Upper lobe of left lung (tissue), 6 donors: ENCODE data around the gene SCARB1. TPM values are rescaled to one million over a fixed set of nuclear protein-coding genes. Genes with fewer than 3 reads are reported as not detected.

Experiments
- ATAC-seq, 2 donors: fragments of 200-7000 bp; cut with Tn5 transposase; one replicate each; pipeline ENCODE4 v1.9.1; 2022; ENCODE audit warnings: mild to moderate bottlenecking in 2 of 2, moderate library complexity in 2 of 2; ENCODE audit not compliant: low FRiP score in 2 of 2
- DNase-seq, 2 donors: peaks; one replicate each; pipeline ENCODE4 v3.0.0-alpha.2; 2019 to 2020
- H3K27ac ChIP-seq, 4 donors: fragments of 200-600 bp; sonication (generic); one replicate each; pipeline ENCODE4 v1.5.1; 2016 to 2019
- H3K27me3 ChIP-seq, 4 donors: fragments of 200-600 bp; sonication (generic); one replicate each; pipeline ENCODE4 v1.5.1; 2017 to 2019
- H3K36me3 ChIP-seq, 4 donors: fragments of 200-600 bp; sonication (generic); one replicate each; pipeline ENCODE4 v1.5.1; 2016 to 2019
- H3K4me1 ChIP-seq, 4 donors: fragments of 200-600 bp; sonication (generic); one replicate each; pipeline ENCODE4 v1.5.1; 2018 to 2019
- H3K4me3 ChIP-seq, 4 donors: fragments of 200-600 bp; sonication (generic); one replicate each; pipeline ENCODE4 v1.5.1; 2017 to 2019; ENCODE audit warnings: mild to moderate bottlenecking in 2 of 4, moderate library complexity in 1 of 4
- H3K9me3 ChIP-seq, 4 donors: fragments of 200-600 bp; sonication (generic); one replicate each; pipeline ENCODE4 v1.5.1; 2018 to 2019
- CTCF ChIP-seq, 6 experiments: fragments of 450-650 bp in 4 of 6; fragments of 200-600 bp in 2 of 6; sonication (generic) in 2 of 6; IDR thresholded peaks; one replicate each; pipeline ENCODE4 v1.5.1; 2016 to 2019; ENCODE audit warnings: antibody characterized with exemption in 6 of 6
- EP300 ChIP-seq, 4 donors: sonication (generic); formaldehyde crosslinking; IDR thresholded peaks; one replicate each; pipeline ENCODE4 v1.5.1; 2017; ENCODE audit warnings: antibody characterized with exemption in 4 of 4, control low read depth in 2 of 4
- POLR2A ChIP-seq, 4 donors: fragments of 450-650 bp; IDR thresholded peaks; one replicate each; pipeline ENCODE4 v1.5.1; 2016 to 2017; ENCODE audit warnings: antibody characterized with exemption in 4 of 4, mild to moderate bottlenecking in 2 of 4
- POLR2AphosphoS5 ChIP-seq, 2 donors: sonication (generic); formaldehyde crosslinking; IDR thresholded peaks; one replicate each; pipeline ENCODE4 v1.5.1; 2017; ENCODE audit warnings: antibody characterized with exemption in 2 of 2
- WGBS, 2 donors: methylation state at CpG; one replicate each; pipeline ENCODE4 v1.1.5; 2017 to 2018; 5-methylcytosine and 5-hydroxymethylcytosine counted together
- total RNA-seq, 6 donors: library from RNA; depleted of rRNA in 4 of 6; stranded (reverse); fragments of >200 nt in 4 of 6; gene quantifications; one replicate each; pipeline versions ENCODE4 v1.1.0 to v1.2.1, GENCODE V29; 2016 to 2021
- donor health status: DM: no; HTN: no; CAD: no; lungs with moderate emphysema.
- donor health status: DM: no; HTN: yes; CAD: no; lungs with severe emphysema.

SCARB1 gene
- total RNA-seq, 6 donors from 2014 or later: 10.0 to 51.3 (median 22.5) TPM

DNA sequence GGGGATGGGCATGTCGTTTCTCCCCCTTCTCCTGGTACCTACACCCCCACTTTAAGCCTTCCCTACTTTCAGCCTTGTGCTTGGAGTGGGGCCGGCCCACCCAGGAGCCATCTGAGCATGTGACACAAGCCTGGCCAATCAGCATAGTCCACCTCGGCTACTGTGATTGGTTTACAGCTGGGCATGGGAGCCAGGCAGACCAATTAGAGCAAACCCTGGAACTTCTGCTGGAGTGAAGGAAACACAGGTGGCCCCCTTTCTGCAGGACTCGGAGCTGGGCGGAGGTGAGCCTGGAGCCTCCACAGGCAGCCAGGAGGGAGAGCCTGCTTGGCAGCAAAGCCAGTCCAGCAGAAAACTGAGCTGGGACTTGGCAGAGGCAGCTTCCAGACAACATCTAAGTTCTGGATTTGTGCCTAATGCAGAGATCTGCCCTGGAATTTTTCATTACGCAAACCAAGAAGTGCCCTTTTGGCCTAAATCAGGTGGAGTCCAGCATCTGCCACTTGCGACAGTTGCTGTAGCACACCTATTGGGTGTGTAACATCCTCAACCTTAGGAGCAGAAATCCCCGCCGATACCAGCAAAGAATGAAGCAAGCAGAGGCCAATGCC is 59.5 kb downstream of the SCARB1 start:
- peaks cover 0 to 12% (median 8%) of the 10 kb centered on the region in 4 donors for H3K4me1 ChIP-seq
- 62 to 71% methylated on average over 5 to 9 of the region's 9 CpGs for WGBS, 2 donors
- no peak overlapping the region for H3K4me3 ChIP-seq
- DNase-seq (peak; percentile 48 to 65), ATAC-seq (peak; percentile 69 to 83)
- peak overlapping the region in 3 of 4 donors; percentile 28 to 71 (median 65) for H3K27ac ChIP-seq
- no peak for TF ChIP-seq CTCF (IDR thresholded peaks at IDR 0.05)
- TF ChIP-seq EP300 (IDR thresholded peaks at IDR 0.05): no peak
- peak in 1 of 4 donors; percentile 43 for TF ChIP-seq POLR2A (IDR thresholded peaks at IDR 0.05)
- peak in 1 of 2 donors; percentile 11 for TF ChIP-seq POLR2AphosphoS5 (IDR thresholded peaks at IDR 0.05)
- H3K9me3 ChIP-seq: no peaks in the 10 kb centered on the region
- H3K27me3 ChIP-seq: no peaks in the 10 kb centered on the region
- peaks cover 0 to 4% (median 0%) of the 10 kb centered on the region in 4 donors for H3K36me3 ChIP-seq

DNA sequence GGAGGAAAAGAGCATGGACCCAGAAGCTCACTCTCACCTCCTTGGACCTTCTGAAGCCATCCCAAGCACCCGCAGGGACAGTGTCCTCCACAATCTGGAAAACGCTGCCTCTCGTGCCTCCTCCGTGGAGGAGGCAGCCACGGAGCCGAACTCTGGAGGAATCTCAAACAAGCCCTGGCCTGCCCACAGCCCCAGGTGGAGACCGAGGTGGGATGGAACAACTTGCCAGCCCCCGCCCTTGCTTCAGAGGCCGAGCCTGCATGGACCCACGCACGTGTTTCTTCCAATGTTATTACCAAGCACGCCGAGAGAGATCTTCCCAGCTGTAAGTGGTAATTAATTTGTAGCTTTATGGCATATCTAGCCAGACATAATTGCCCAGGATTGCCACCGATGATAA is 61.3 kb downstream of the SCARB1 start:
- no peak for ATAC-seq
- H3K36me3 ChIP-seq: peaks cover 0 to 12% (median 0%) of the 10 kb centered on the region in 4 donors
- H3K4me1 ChIP-seq: peaks cover 0 to 12% (median 8%) of the 10 kb centered on the region in 4 donors
- no peak overlapping the region for H3K4me3 ChIP-seq
- WGBS, 2 donors: 94 to 98% methylated on average over 14 of the region's 14 CpGs
- DNase-seq: no peak
- no peak for TF ChIP-seq CTCF (IDR thresholded peaks at IDR 0.05)
- no peak for TF ChIP-seq POLR2AphosphoS5 (IDR thresholded peaks at IDR 0.05)
- TF ChIP-seq EP300 (IDR thresholded peaks at IDR 0.05): no peak
- TF ChIP-seq POLR2A (IDR thresholded peaks at IDR 0.05): no peak
- no peak overlapping the region for H3K27ac ChIP-seq
- no peaks in the 10 kb centered on the region for H3K9me3 ChIP-seq
- H3K27me3 ChIP-seq: no peaks in the 10 kb centered on the region

- Histone ChIP-seq H3K9me3 (no peaks in the 10 kb centered on the region), H3K27me3 (no peaks in the 10 kb centered on the region), H3K27ac (no peak overlapping the region), H3K4me3 (no peak overlapping the region), H3K4me1 (peaks cover 0 to 12% (median 8%) of the 10 kb centered on the region in 4 donors), H3K36me3 (peaks cover 0 to 13% (median 0%) of the 10 kb centered on the region in 4 donors)
- DNase-seq: no peak
- TF ChIP-seq POLR2A (IDR thresholded peaks at IDR 0.05): no peak
- TF ChIP-seq EP300 (IDR thresholded peaks at IDR 0.05): no peak
- no peak for TF ChIP-seq POLR2AphosphoS5 (IDR thresholded peaks at IDR 0.05)
- no peak for TF ChIP-seq CTCF (IDR thresholded peaks at IDR 0.05)
- no peak for ATAC-seq
- 89 to 95% methylated on average over 9 to 12 of the region's 12 CpGs for WGBS, 2 donors
These were observed 63.2 kb downstream of the SCARB1 start for GRCh38 chr12:124800506-124800905.

- DNase-seq: no peak
- WGBS, 2 donors: 72 to 74% methylated on average over 13 of the region's 13 CpGs
- H3K36me3 ChIP-seq: peaks cover 0 to 9% (median 0%) of the 10 kb centered on the region in 4 donors
- H3K9me3 ChIP-seq: no peaks in the 10 kb centered on the region
- no peak overlapping the region for H3K27ac ChIP-seq
- H3K4me1 ChIP-seq: no peaks in the 10 kb centered on the region
- no peaks in the 10 kb centered on the region for H3K27me3 ChIP-seq
- no peak for ATAC-seq
- H3K4me3 ChIP-seq: no peak overlapping the region
- TF ChIP-seq CTCF (IDR thresholded peaks at IDR 0.05): no peak
- TF ChIP-seq POLR2A (IDR thresholded peaks at IDR 0.05): no peak
- TF ChIP-seq EP300 (IDR thresholded peaks at IDR 0.05): no peak
- TF ChIP-seq POLR2AphosphoS5 (IDR thresholded peaks at IDR 0.05): no peak
These were observed 66.3 kb downstream of the SCARB1 start for GRCh38 chr12:124797321-124797720.
